HS-5 (cell line): ENCODE data around the gene SNX6.
"Not testable (repeated sequence)": the region's sequence is repeated elsewhere in the genome, so short reads cannot be mapped to it uniquely, and the experiment has no call there.

ENCODE experiments used
- DNase-seq: peaks from one replicate; pipeline ENCODE4 v3.0.0-alpha.2; 2012; ENCODE audit warnings: low read depth

Gene SNX6

GRCh38 chr14:34521071-34521470 lies 108.9 kb downstream of the SNX6 start:
- not testable (repeated sequence) for DNase-seq

- not testable (repeated sequence) for DNase-seq
Observed at GRCh38 chr14:34520304-34520970, 109.5 kb downstream of the SNX6 start.
